Fibroblast of the aortic adventitia (primary cell): ENCODE data around the gene TROAP. TPM values are rescaled to one million over a fixed set of nuclear protein-coding genes. Genes with fewer than 3 reads are reported as not detected.
"Not testable (repeated sequence)": the region's sequence is repeated elsewhere in the genome, so short reads cannot be mapped to it uniquely, and the experiment has no call there.

Experiments used
- DNase-seq: peaks from one replicate; pipeline ENCODE4 v3.0.0-alpha.2; 2010; ENCODE audit warnings: low read depth
- H3K4me3 ChIP-seq: 2 replicates; pipeline ENCODE4 v1.5.1; 2011; ENCODE audit warnings: low read depth, mild to moderate bottlenecking, control low read depth, low read length, moderate library complexity
- CTCF ChIP-seq: IDR thresholded peaks from 2 replicates; pipeline ENCODE4 v1.5.1; 2011; ENCODE audit warnings: mild to moderate bottlenecking, low read length, control low read depth, inconsistent platforms; ENCODE audit not compliant: insufficient read depth
- total RNA-seq: library from RNA; depleted of rRNA; stranded (reverse); fragments of >200 nt; gene quantifications from 2 replicates; pipeline ENCODE4 v1.2.3, GENCODE V29; 2012; ENCODE audit warnings: low replicate concordance

The TROAP gene
- total RNA-seq, result 4.0 and 11.3 TPM in 2 replicates

- no peak for TF ChIP-seq CTCF
- DNase-seq, result peak; percentile 98
- peak within 1 kb of the TSS; percentile 85 for H3K4me3 ChIP-seq
These were observed at the start of gene TROAP for GRCh38 chr12:49322708-49323523. TSS of gene TROAP (plus strand) at chr12:49323255. CDS start at chr12:49323609, 354 bp downstream.

GRCh38 chr12:49273726-49274395 is 49.2 kb upstream of the TROAP start:
- no peak for TF ChIP-seq CTCF
- DNase-seq, result no peak
- no peak overlapping the region for H3K4me3 ChIP-seq

GRCh38 chr12:49274396-49275069 is 48.5 kb upstream of the TROAP start:
- H3K4me3 ChIP-seq, result no peak overlapping the region
- no peak for DNase-seq
- no peak for TF ChIP-seq CTCF

- TF ChIP-seq CTCF, result no peak
- no peak overlapping the region for H3K4me3 ChIP-seq
- no peak for DNase-seq
These were observed 46.5 kb upstream of the TROAP start for GRCh38 chr12:49276304-49277290.

- no peak for TF ChIP-seq CTCF
- no peak overlapping the region for H3K4me3 ChIP-seq
- no peak for DNase-seq
These were observed 45.6 kb upstream of the TROAP start for GRCh38 chr12:49277466-49277865.

- DNase-seq, result no peak
- H3K4me3 ChIP-seq, result no peak overlapping the region
- TF ChIP-seq CTCF, result no peak
These were observed 43.3 kb upstream of the TROAP start for GRCh38 chr12:49279706-49280159.

- H3K4me3 ChIP-seq, DNase-seq: not testable (repeated sequence)
These were observed 42.5 kb upstream of the TROAP start for GRCh38 chr12:49280545-49280944.
